HepG2 (cell line): ENCODE measurements around the gene GOLGA6C. TPM values are rescaled to one million over a fixed set of nuclear protein-coding genes. Genes with fewer than 3 reads are reported as not detected.
A peak's percentile ranks its signal among the peaks of the same experiment; 100 is the strongest.

Experiments used
- ATAC-seq: fragments of 200-7000 bp; cut with Tn5 transposase; 3 replicates; pipeline ENCODE4 v1.9.1; 2020; ENCODE audit warnings: mild to moderate bottlenecking, moderate library complexity
- BruUV-seq: library from RNA; stranded (reverse); fragments of 400-500 nt; replicated peaks from 2 replicates; lab custom pipeline; 2021; lab: Mats Ljungman, UMichigan
- CTCF ChIA-PET: fragments of 300-600 bp; formaldehyde crosslinking; extraction: SDS; loops from one replicate; lab custom pipeline; 2021; ENCODE audit warnings: low total read pairs, inconsistent platforms, low intra/inter-chr PET ratio; lab: Yijun Ruan, JAX
- POLR2A ChIA-PET: fragments of 350-600 bp; sonication (Branson Sonifier 250); formaldehyde crosslinking; loops from one replicate; lab custom pipeline; 2020; ENCODE audit warnings: antibody characterized with exemption, inconsistent platforms; lab: Yijun Ruan, JAX
- DNase-seq: peaks from one replicate; pipeline ENCODE4 v3.0.0-alpha.2; 2015; ENCODE audit warnings: low spot score
- FAIRE-seq: peaks from 3 replicates; lab custom pipeline; 2011; peaks lifted over from hg19 to GRCh38; lab: Jason Lieb, UNC
- H2AFZ ChIP-seq: one replicate; pipeline ENCODE4 v1.6.1; 2011; ENCODE audit warnings: low read length, inconsistent platforms
- H3K27ac ChIP-seq: fragments of 300-600 bp; 3 replicates; pipeline ENCODE4 v1.8.0; 2011; ENCODE audit warnings: mixed run types, mild to moderate bottlenecking, mixed read lengths, low read length, inconsistent platforms; ENCODE audit not compliant: insufficient read depth; ENCODE audit errors: extremely low read length
- H3K27me3 ChIP-seq, 2 experiments: fragments of 200-600 bp in 1 of 2; 2 replicates in 1 of 2; 3 replicates in 1 of 2; pipeline versions ENCODE4 v1.6.0 to v1.8.0; 2011; ENCODE audit warnings: low read length in 2 of 2, mild to moderate bottlenecking in 2 of 2, moderate library complexity in 2 of 2, inconsistent platforms in 1 of 2; ENCODE audit not compliant: insufficient read depth in 2 of 2, control insufficient read depth in 1 of 2
- H3K36me3 ChIP-seq, 2 experiments: fragments of 200-600 bp in 1 of 2; replicated peaks in 1 of 2; 2 replicates in 1 of 2; 3 replicates in 1 of 2; pipeline versions ENCODE4 v1.5.1 to v1.8.0; 2011; ENCODE audit warnings: low read length in 2 of 2, inconsistent platforms in 1 of 2; ENCODE audit not compliant: insufficient read depth in 2 of 2, control insufficient read depth in 1 of 2
- H3K4me1 ChIP-seq: 2 replicates; pipeline ENCODE4 v1.5.1; 2012; ENCODE audit warnings: low read length, inconsistent platforms; ENCODE audit not compliant: insufficient read depth
- H3K4me2 ChIP-seq: 2 replicates; pipeline ENCODE4 v1.6.0; 2011; ENCODE audit warnings: low read depth, low read length, inconsistent platforms
- H3K4me3 ChIP-seq, 3 experiments: fragments of 200-600 bp in 1 of 3; sonication (generic), shearing (Covaris generic) in 1 of 3; replicated peaks in 1 of 3; 2 replicates each; pipeline ENCODE4 v1.5.1; 2011 to 2016; ENCODE audit warnings: low read length in 3 of 3, inconsistent platforms in 2 of 3, low read depth in 2 of 3, mild to moderate bottlenecking in 2 of 3, control low read depth in 1 of 3, mixed read lengths in 1 of 3; ENCODE audit not compliant: insufficient read depth in 1 of 3
- H3K79me2 ChIP-seq: one replicate; pipeline ENCODE4 v1.6.1; 2011; ENCODE audit warnings: low read length, inconsistent platforms; ENCODE audit not compliant: insufficient read depth
- H3K9ac ChIP-seq: 2 replicates; pipeline ENCODE4 v1.6.0; 2011; ENCODE audit warnings: mild to moderate bottlenecking, low read depth, low read length, inconsistent platforms; ENCODE audit not compliant: insufficient read depth
- H3K9me3 ChIP-seq: 2 replicates; pipeline ENCODE4 v1.5.1; 2012; ENCODE audit warnings: mild to moderate bottlenecking, low read length
- H4K20me1 ChIP-seq: 2 replicates; pipeline ENCODE4 v1.6.0; 2011; ENCODE audit warnings: inconsistent platforms, mild to moderate bottlenecking, low read length, moderate library complexity; ENCODE audit not compliant: insufficient read depth
- AGO1 ChIP-seq: fragments of 200-400 bp; formaldehyde crosslinking; IDR thresholded peaks from 2 replicates; pipeline ENCODE4 v1.6.1; 2017; ENCODE audit warnings: mild to moderate bottlenecking, low read depth, low read length, moderate library complexity; ENCODE audit not compliant: poor library complexity, severe bottlenecking
- AGO2 ChIP-seq: fragments of 200-400 bp; formaldehyde crosslinking; optimal IDR thresholded peaks from 2 replicates; pipeline ENCODE3; 2017; ENCODE audit warnings: mild to moderate bottlenecking, low read depth, low read length, moderate library complexity
- AHR ChIP-seq: IDR thresholded peaks from 2 replicates; pipeline ENCODE4 v1.6.1; 2018; ENCODE audit warnings: missing genetic modification reagents, missing compliant biosample characterization
- MTF2 ChIP-seq: sonication (generic); formaldehyde crosslinking; IDR thresholded peaks from 2 replicates; pipeline ENCODE4 v1.5.0; 2020; ENCODE audit warnings: missing genetic modification reagents, borderline replicate concordance
- NFIC ChIP-seq: IDR thresholded peaks from 2 replicates; pipeline ENCODE4 v1.6.1; 2012; ENCODE audit warnings: mild to moderate bottlenecking, low read length, inconsistent platforms
- POGK ChIP-seq: sonication (generic); formaldehyde crosslinking; conservative IDR thresholded peaks from 2 replicates; pipeline ENCODE4 v1.8.0; 2022; ENCODE audit warnings: mild to moderate bottlenecking, moderate library complexity, missing genetic modification reagents
- POLR2A ChIP-seq, 2 experiments: IDR thresholded peaks; 2 replicates each; pipeline ENCODE4 v1.6.1; 2011; ENCODE audit warnings: low read depth in 2 of 2, low read length in 2 of 2, mild to moderate bottlenecking in 1 of 2, moderate library complexity in 1 of 2; ENCODE audit not compliant: insufficient read depth in 1 of 2
- POLR2G ChIP-seq: fragments of 200-400 bp; formaldehyde crosslinking; IDR thresholded peaks from 2 replicates; pipeline ENCODE4 v1.6.1; 2018; ENCODE audit warnings: mild to moderate bottlenecking, low read depth, low read length, moderate library complexity
- RBFOX2 ChIP-seq: fragments of 200-400 bp; formaldehyde crosslinking; IDR thresholded peaks from 2 replicates; pipeline ENCODE4 v1.6.1; 2017; ENCODE audit warnings: low read depth, mild to moderate bottlenecking, low read length
- RBM39 ChIP-seq: fragments of 200-400 bp; formaldehyde crosslinking; IDR thresholded peaks from one replicate; pipeline ENCODE4 v1.6.1; 2018; ENCODE audit warnings: antibody characterized with exemption, mild to moderate bottlenecking, low read depth, low read length; ENCODE audit not compliant: poor library complexity, severe bottlenecking
- SRF ChIP-seq: IDR thresholded peaks from 2 replicates; pipeline ENCODE4 v1.6.1; 2011; ENCODE audit warnings: mild to moderate bottlenecking, low read depth, low read length, moderate library complexity
- ZBTB4 ChIP-seq: sonication (generic); formaldehyde crosslinking; IDR thresholded peaks from 2 replicates; pipeline ENCODE4 v1.4.0; 2020; ENCODE audit warnings: missing genetic modification reagents, mild to moderate bottlenecking, borderline replicate concordance
- ZNF326 ChIP-seq: sonication (generic); formaldehyde crosslinking; IDR thresholded peaks from 2 replicates; pipeline ENCODE4 v1.4.0; 2020; ENCODE audit warnings: missing genetic modification reagents, borderline replicate concordance
- ZNF484 ChIP-seq: sonication (generic); formaldehyde crosslinking; IDR thresholded peaks from 2 replicates; pipeline ENCODE4 v1.5.1; 2020; ENCODE audit warnings: mild to moderate bottlenecking, low read depth, missing genetic modification reagents, borderline replicate concordance
- ZNF598 ChIP-seq: sonication (generic); formaldehyde crosslinking; IDR thresholded peaks from 2 replicates; pipeline ENCODE4 v1.5.1; 2020; ENCODE audit warnings: mild to moderate bottlenecking, missing genetic modification reagents, borderline replicate concordance
- ZNF772 ChIP-seq: sonication (generic); formaldehyde crosslinking; IDR thresholded peaks from 2 replicates; pipeline ENCODE4 v1.5.0; 2020; ENCODE audit warnings: mild to moderate bottlenecking, missing genetic modification reagents
- ZNF781 ChIP-seq: sonication (generic); formaldehyde crosslinking; IDR thresholded peaks from 2 replicates; pipeline ENCODE4 v1.5.1; 2020; ENCODE audit warnings: borderline replicate concordance, mild to moderate bottlenecking, missing genetic modification reagents; ENCODE audit errors: not compliant biosample characterization
- WGBS: methylation state at CpG from one replicate; pipeline ENCODE4 v1.1.6; 2017; ENCODE audit warnings: low lambda C conversion rate; 5-methylcytosine and 5-hydroxymethylcytosine counted together
- in situ Hi-C: cut with HindIII; loops from 2 replicates; pipeline ENCODE4 v1.10.0; 2017; ENCODE audit warnings: low pct_unique_long_range_greater_than_20kb; ENCODE audit not compliant: extremely low pct_ligation_motif_present
- intact Hi-C: fragments of 100-400 bp; cut with micrococcal nuclease; formaldehyde crosslinking; loops from one replicate; pipeline ENCODE4 v1.10.0; 2022; ENCODE audit not compliant: unreplicated experiment
- polyA plus RNA-seq, 8 experiments: library from polyadenylated mRNA; depleted of rRNA in 3 of 8; stranded (reverse) in 7 of 8; unstranded in 1 of 8; fragments of >200 nt; fragmentation: Illumina TruSeq in 4 of 8; extraction: Trizol in 4 of 8; gene quantifications; 2 replicates each; pipeline versions ENCODE4 v1.2.1 to v1.2.3, GENCODE V29; 2011 to 2016; ENCODE audit warnings: low read depth in 4 of 8, missing spikeins in 1 of 8, mixed read lengths in 1 of 8; ENCODE audit not compliant: insufficient read depth in 1 of 8
- total RNA-seq, 5 experiments: library from RNA; depleted of rRNA; stranded (reverse); fragments of >200 nt; fragmentation: Illumina TruSeq; extraction: Trizol; gene quantifications; 2 replicates each; pipeline ENCODE4 v1.2.3, GENCODE V29; 2016; ENCODE audit warnings: low read depth in 1 of 5

The GOLGA6C gene
- total and polyA plus RNA-seq, 2 of the 13 experiments (the other 11 are each of a cell fraction or from before 2014, with no cell fraction given) = not detected

- intact Hi-C loops = no loop called here
- Histone ChIP-seq H3K4me2 (no peak overlapping the region), H3K27me3 (no peaks in the 10 kb centered on the region), H4K20me1 (peaks cover 45% of the 10 kb centered on the region), H3K79me2 (peaks cover 13% of the 10 kb centered on the region), H3K9ac (no peak overlapping the region), H3K36me3 (peaks cover 29 to 37% of the 10 kb centered on the region in 2 experiments; a peak in 4 of 5 replicates), H3K9me3 (no peaks in the 10 kb centered on the region), H3K4me1 (peaks cover 14% of the 10 kb centered on the region), H2AFZ (no peak overlapping the region), H3K27ac (no peak overlapping the region), H3K4me3 (no peak overlapping the region)
- WGBS = 73% methylated on average over 11 of the region's 13 CpGs
- ATAC-seq (peak; percentile 8), FAIRE-seq (no peak), DNase-seq (no peak)
- CTCF ChIA-PET = no interaction called here
- POLR2A ChIA-PET = interaction anchor here (1.0 to 2.3 kb wide), 3 partner anchors 10 to 192 kb away, joined by 3 to 9 read pairs (median 6); no protein-coding TSS in a partner anchor
- BruUV-seq = no TSS peak
- in situ Hi-C loops = no loop called here
- TF ChIP-seq SRF (no peak), RBFOX2 (no peak), ZNF598 (no peak), ZNF484 (CRISPR knock-in tag) (no peak), ZNF781 (CRISPR knock-in tag) (no peak), POLR2G (peak; percentile 40), MTF2 (no peak), AGO2 (peak; percentile 97), NFIC (peak; percentile 34; the same call in 1 of the 2 replicates), AGO1 (peak; percentile 92), ZNF326 (peak; percentile 26; the same call in 1 of the 2 replicates), POGK (CRISPR knock-in tag) (0 out of 2 replicates have a peak, but pooled peaks have one; percentile 44), ZBTB4 (CRISPR knock-in tag) (no peak), AHR (CRISPR knock-in tag) (no peak), RBM39 (no peak), POLR2A (IDR thresholded peaks at IDR 0.05; ENCODE audit: insufficient read depth in 1 of 2, low read depth in 2 of 2, low read length in 2 of 2) (peak in 1 of 2 experiments; percentile 15; a peak in 1 of 4 replicates), ZNF772 (CRISPR knock-in tag) (no peak)
Measured at GRCh38 chr15:75214293-75215096, 43.6 kb upstream of the GOLGA6C start.
